Fibroblast of lung (primary cell): ENCODE measurements around the gene RAB31. TPM values are rescaled to one million over a fixed set of nuclear protein-coding genes. Genes with fewer than 3 reads are reported as not detected.

Experiments
- DNase-seq, 2 donors: peaks; one replicate each; pipeline versions ENCODE4 v3.0.0 to v3.0.0-alpha.2; 2010; ENCODE audit warnings: low read depth in 2 of 2
- H2AFZ ChIP-seq: 2 replicates; pipeline ENCODE4 v1.5.1; 2012; ENCODE audit warnings: low read length, control low read depth, inconsistent platforms
- H3K27ac ChIP-seq: 2 replicates; pipeline ENCODE4 v1.5.1; 2011; ENCODE audit warnings: low read length, control low read depth; ENCODE audit not compliant: insufficient read depth
- H3K27me3 ChIP-seq: 2 replicates; pipeline ENCODE4 v1.5.1; 2011; ENCODE audit warnings: mild to moderate bottlenecking, low read length; ENCODE audit not compliant: control insufficient read depth, insufficient read depth
- H3K36me3 ChIP-seq: 2 replicates; pipeline ENCODE4 v1.5.1; 2011; ENCODE audit warnings: low read length; ENCODE audit not compliant: control insufficient read depth, insufficient read depth
- H3K4me1 ChIP-seq: 2 replicates; pipeline ENCODE4 v1.5.1; 2011; ENCODE audit warnings: low read length; ENCODE audit not compliant: control insufficient read depth, insufficient read depth; ENCODE audit errors: extremely low read depth
- H3K4me2 ChIP-seq: 2 replicates; pipeline ENCODE4 v1.5.1; 2011; ENCODE audit warnings: low read length, control low read depth; ENCODE audit not compliant: insufficient read depth; ENCODE audit errors: extremely low read depth
- H3K4me3 ChIP-seq, 4 experiments: fragments of 200-600 bp in 1 of 4; sonication (generic) in 1 of 4; replicated peaks in 1 of 4; 2 replicates each; pipeline ENCODE4 v1.5.1; 2011 to 2016; ENCODE audit warnings: low read length in 4 of 4, low read depth in 3 of 4, mild to moderate bottlenecking in 3 of 4, control low read depth in 2 of 4, inconsistent platforms in 1 of 4, mixed read lengths in 1 of 4; ENCODE audit not compliant: insufficient read depth in 1 of 4; ENCODE audit errors: control extremely low read depth in 1 of 4
- H3K79me2 ChIP-seq: 2 replicates; pipeline ENCODE4 v1.5.1; 2012; ENCODE audit warnings: mild to moderate bottlenecking, low read length, inconsistent platforms; ENCODE audit not compliant: control insufficient read depth, insufficient read depth
- H3K9ac ChIP-seq: 2 replicates; pipeline ENCODE4 v1.5.1; 2011; ENCODE audit warnings: mild to moderate bottlenecking, low read length, control low read depth; ENCODE audit not compliant: insufficient read depth
- H3K9me3 ChIP-seq: 2 replicates; pipeline ENCODE4 v1.5.1; 2012; ENCODE audit warnings: low read depth, low read length; ENCODE audit not compliant: control insufficient read depth, insufficient read depth
- H4K20me1 ChIP-seq: 2 replicates; pipeline ENCODE4 v1.5.1; 2011; ENCODE audit warnings: low read length; ENCODE audit not compliant: control insufficient read depth, insufficient read depth; ENCODE audit errors: extremely low read depth
- EZH2 ChIP-seq: IDR thresholded peaks from 2 replicates; pipeline ENCODE4 v1.5.1; 2012; ENCODE audit warnings: low read length, control low read depth, mild to moderate bottlenecking; ENCODE audit errors: missing control alignments
- polyA plus RNA-seq, 2 donors: library from polyadenylated mRNA; depleted of rRNA in 1 of 2; stranded (reverse) in 1 of 2; unstranded in 1 of 2; fragments of >200 nt; gene quantifications; 2 replicates each; pipeline ENCODE4 v1.2.1, GENCODE V29; 2011 to 2012; ENCODE audit warnings: missing spikeins in 1 of 2
- total RNA-seq: library from RNA; depleted of rRNA; stranded (reverse); fragments of >200 nt; gene quantifications from 2 replicates; pipeline ENCODE4 v1.2.1, GENCODE V29; 2014
- TF ChIP-seq, protein P1 (sequence below), 2 donors: IDR thresholded peaks in 1 of 2; conservative IDR thresholded peaks in 1 of 2; 1 replicate in 1 of 2; 2 replicates in 1 of 2; pipeline ENCODE4 v1.5.1; 2011 to 2012; ENCODE audit warnings: low read length in 2 of 2, control low read depth in 1 of 2, inconsistent platforms in 1 of 2, low read depth in 1 of 2, mild to moderate bottlenecking in 1 of 2

The RAB31 gene
- total and polyA plus RNA-seq, 2 donors (not counting 1 experiment from before 2014, with no cell fraction given): 29.6 to 47.1 TPM

DNA sequence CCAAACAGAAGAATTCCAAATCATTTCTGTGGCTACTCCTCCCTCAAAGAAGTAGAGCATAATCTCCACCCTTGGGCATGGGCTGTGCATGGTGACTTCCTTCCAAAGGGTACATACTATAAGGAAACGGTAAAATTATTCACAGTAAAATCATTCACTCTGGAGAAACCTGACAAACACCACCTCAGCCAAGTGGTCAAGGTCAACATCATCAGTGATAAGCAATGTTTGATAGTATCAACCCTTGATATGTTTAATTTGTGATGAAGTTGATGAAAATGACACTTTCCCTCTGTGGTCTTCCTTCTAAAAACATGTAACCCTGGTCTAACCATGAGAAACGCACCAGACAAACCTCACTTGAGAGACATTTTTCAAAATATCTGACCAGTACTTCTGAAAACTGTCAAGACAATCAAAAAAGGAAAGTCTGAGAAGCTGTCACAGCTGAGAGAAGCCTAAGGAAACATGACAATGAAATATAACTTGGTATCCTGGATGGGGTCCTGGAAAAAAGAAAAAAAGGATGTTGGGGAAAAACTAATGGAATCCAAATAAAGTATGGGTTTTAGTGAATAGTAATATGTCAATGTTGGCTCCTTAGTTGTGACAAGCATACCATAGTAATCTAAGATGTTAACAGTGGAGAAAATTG lies 168.2 kb downstream of the RAB31 start:
- Histone ChIP-seq H4K20me1 (no peaks in the 10 kb centered on the region), H3K27ac (peak overlapping the region; percentile 89), H3K4me2 (peak overlapping the region; percentile 88)

DNA sequence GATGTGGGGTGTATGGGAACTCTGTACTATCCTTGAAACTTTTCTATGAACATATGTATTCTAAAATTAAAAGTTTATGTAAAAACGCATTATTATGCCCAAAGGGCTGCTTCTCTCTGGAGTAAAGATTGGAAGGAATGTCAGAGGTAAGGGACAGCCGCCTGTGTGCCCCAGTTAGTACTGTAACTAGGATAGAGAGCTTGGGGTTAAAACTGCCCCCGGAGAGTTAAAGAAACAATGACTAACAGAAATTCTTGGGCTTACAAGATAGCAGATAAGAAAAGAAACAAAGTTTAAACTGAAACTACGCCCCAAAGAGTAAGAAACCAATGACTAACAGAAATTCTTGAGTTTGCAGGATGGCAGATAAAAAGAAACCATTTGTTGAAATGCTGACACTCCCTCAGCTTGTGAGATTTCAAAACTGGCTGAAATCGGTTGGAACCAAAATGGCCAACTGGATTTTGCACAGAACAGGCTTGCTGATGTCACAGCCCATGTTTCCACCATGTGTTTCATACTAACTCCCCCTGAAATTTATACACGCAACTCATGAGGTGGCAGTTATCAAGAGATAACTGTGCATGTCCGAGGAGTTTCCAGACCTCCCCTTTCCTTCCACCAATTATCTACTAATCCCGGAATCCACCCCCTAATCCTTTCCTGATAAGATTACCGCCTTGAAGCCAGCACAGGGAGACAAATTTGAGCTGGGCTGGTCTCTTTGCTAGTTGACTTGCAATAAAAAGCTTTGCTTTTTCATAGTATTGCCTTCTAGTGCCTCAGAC lies 169.0 kb downstream of the RAB31 start:
- peak overlapping the region; percentile 26 to 39 (median 30) for H3K4me3 ChIP-seq
- peaks cover 10% of the 10 kb centered on the region for H3K4me1 ChIP-seq
- peak overlapping the region; percentile 88 for H3K4me2 ChIP-seq
- no peaks in the 10 kb centered on the region for H4K20me1 ChIP-seq
- TF ChIP-seq, protein P1, sequence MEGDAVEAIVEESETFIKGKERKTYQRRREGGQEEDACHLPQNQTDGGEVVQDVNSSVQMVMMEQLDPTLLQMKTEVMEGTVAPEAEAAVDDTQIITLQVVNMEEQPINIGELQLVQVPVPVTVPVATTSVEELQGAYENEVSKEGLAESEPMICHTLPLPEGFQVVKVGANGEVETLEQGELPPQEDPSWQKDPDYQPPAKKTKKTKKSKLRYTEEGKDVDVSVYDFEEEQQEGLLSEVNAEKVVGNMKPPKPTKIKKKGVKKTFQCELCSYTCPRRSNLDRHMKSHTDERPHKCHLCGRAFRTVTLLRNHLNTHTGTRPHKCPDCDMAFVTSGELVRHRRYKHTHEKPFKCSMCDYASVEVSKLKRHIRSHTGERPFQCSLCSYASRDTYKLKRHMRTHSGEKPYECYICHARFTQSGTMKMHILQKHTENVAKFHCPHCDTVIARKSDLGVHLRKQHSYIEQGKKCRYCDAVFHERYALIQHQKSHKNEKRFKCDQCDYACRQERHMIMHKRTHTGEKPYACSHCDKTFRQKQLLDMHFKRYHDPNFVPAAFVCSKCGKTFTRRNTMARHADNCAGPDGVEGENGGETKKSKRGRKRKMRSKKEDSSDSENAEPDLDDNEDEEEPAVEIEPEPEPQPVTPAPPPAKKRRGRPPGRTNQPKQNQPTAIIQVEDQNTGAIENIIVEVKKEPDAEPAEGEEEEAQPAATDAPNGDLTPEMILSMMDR (conservative IDR thresholded peaks at IDR 0.05 in 1 of 2, IDR thresholded peaks at IDR 0.05 in 1 of 2; ENCODE audit: low read depth in 1 of 2, low read length in 2 of 2): no peak
- TF ChIP-seq EZH2: no peak
- H3K27ac ChIP-seq: peak overlapping the region; percentile 89
- H3K79me2 ChIP-seq: no peaks in the 10 kb centered on the region
- no peaks in the 10 kb centered on the region for H3K36me3 ChIP-seq
- H2AFZ ChIP-seq: peak overlapping the region; percentile 93
- H3K27me3 ChIP-seq: no peaks in the 10 kb centered on the region
- DNase-seq: peak; percentile 93 to 95
- H3K9ac ChIP-seq: peak overlapping the region; percentile 61
- H3K9me3 ChIP-seq: no peaks in the 10 kb centered on the region

More for the DNA sequence above, 168.2 kb downstream of the RAB31 start:
- Histone ChIP-seq H2AFZ (no peak overlapping the region), H3K9me3 (no peaks in the 10 kb centered on the region), H3K27me3 (no peaks in the 10 kb centered on the region), H3K36me3 (no peaks in the 10 kb centered on the region), H3K4me1 (peaks cover 10% of the 10 kb centered on the region), H3K79me2 (no peaks in the 10 kb centered on the region), H3K9ac (peak overlapping the region; percentile 28), H3K4me3 (peak overlapping the region in 2 of 4 experiments; percentile 35 to 39)
- DNase-seq: no peak
- TF ChIP-seq, protein P1 (conservative IDR thresholded peaks at IDR 0.05 in 1 of 2, IDR thresholded peaks at IDR 0.05 in 1 of 2; ENCODE audit: low read depth in 1 of 2, low read length in 2 of 2): no peak
- TF ChIP-seq EZH2: no peak

DNA sequence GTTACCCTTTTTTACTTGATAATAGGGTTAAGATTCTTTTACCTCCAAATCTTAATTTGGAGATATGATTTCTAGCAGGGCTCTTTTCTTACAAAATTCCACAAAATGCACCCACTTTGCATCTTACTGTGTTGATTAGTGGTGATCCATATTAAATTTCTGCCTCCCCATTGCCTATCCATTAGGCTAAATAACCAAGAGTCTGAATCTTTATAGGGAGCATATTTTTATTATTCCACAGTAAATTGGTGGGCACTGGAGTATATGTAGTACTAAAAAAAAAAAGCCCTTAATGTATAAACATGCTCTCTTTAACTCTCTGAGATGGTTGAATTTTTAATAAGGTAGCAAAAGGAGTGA lies 169.5 kb downstream of the RAB31 start:
- Histone ChIP-seq H3K4me3 (peak overlapping the region; percentile 26 to 39 (median 30)), H3K9me3 (no peaks in the 10 kb centered on the region), H4K20me1 (no peaks in the 10 kb centered on the region), H3K9ac (peak overlapping the region; percentile 61), H3K4me2 (peak overlapping the region; percentile 88), H3K79me2 (no peaks in the 10 kb centered on the region), H3K36me3 (no peaks in the 10 kb centered on the region), H3K27me3 (no peaks in the 10 kb centered on the region), H3K4me1 (peaks cover 10% of the 10 kb centered on the region), H2AFZ (peak overlapping the region; percentile 93), H3K27ac (peak overlapping the region; percentile 89)
- DNase-seq: no peak
- TF ChIP-seq EZH2: no peak
- TF ChIP-seq, protein P1 (conservative IDR thresholded peaks at IDR 0.05 in 1 of 2, IDR thresholded peaks at IDR 0.05 in 1 of 2; ENCODE audit: low read depth in 1 of 2, low read length in 2 of 2): no peak
